CD4-positive, alpha-beta T cell treated with Interferon alpha-2 for 1 hour (primary cell): Measurements from ENCODE around the gene EPB41L4A.
"Not testable (repeated sequence)": the region's sequence is repeated elsewhere in the genome, so short reads cannot be mapped to it uniquely, and the experiment has no call there.

Source experiments
- DNase-seq, 2 donors: peaks; one replicate each; pipeline ENCODE4 v3.0.0-alpha.2; 2020 to 2022

Gene EPB41L4A

DNA sequence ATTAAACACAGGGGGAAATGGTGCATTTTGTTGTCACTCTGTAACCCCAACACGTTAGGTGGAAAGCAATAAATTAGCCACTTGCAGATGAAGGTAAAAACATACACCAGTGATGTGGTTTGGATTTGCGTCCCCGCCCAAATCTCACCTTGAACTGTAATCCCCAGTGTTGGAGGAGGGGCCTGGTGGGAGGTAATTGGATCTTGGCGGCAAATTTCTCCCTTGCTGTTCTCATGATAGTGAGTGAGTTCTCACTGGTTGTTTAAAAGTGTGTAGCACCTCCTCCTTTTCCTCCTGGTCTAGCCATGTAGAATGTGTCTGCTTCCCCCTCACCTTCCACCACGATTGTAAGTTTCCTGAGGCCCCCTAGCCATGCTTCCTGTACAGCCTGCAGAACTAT, 17.2 kb downstream of the EPB41L4A start:
- no peak for DNase-seq

DNA sequence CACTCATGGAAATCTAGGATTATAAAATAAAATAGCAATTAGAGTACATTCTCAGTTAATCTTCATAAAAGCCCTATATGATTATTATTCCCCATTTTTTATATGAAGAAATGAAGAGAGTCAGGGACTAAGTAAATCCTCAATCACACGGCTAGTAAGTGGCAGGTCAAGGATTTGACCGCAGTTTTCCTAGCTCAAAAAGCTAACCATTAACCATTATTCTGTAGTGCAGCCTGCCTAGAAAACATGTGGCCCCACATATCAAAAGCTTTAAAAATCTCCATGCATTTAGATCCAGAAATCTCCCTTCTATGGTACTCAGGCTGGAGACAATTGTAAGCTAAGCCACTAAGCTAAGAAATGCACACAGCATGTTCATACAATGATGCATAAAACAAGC, 21.4 kb downstream of the EPB41L4A start:
- no peak for DNase-seq

DNA sequence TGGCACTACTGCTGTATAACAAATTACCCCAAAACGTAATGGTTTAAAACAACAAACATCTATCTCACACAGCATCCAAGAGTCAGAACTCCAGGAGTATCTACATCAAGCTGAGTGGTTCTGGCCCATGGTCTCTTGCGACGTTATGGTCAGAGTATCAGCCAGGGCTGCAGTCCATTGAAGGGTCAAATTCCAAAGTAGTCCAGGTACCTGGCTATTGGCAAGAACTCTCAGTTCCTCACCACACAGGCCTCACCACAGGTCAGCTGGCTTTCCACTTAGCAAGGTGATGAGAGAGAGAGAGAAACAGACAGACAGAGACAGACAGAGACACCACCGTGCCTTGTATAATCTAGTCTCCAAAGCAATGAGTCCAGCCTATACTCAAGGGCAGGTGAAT, 22.6 kb downstream of the EPB41L4A start:
- no peak for DNase-seq

DNA sequence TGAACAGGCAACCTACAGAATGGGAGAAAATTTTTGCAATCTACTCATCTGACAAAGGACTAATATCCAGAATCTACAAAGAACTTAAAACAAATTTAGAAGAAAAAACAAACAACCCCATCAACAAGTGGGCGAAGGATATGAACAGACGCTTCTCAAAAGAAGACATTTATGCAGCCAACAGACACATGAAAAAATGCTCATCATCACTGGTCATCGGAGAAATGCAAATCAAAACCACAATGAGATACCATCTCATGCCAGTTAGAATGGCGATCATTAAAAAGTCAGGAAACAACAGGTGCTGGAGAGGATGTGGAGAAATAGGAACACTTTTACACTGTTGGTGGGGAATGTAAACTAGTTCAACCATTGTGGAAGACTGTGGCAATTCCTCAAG, 23.8 kb downstream of the EPB41L4A start:
- not testable (repeated sequence) for DNase-seq

DNA sequence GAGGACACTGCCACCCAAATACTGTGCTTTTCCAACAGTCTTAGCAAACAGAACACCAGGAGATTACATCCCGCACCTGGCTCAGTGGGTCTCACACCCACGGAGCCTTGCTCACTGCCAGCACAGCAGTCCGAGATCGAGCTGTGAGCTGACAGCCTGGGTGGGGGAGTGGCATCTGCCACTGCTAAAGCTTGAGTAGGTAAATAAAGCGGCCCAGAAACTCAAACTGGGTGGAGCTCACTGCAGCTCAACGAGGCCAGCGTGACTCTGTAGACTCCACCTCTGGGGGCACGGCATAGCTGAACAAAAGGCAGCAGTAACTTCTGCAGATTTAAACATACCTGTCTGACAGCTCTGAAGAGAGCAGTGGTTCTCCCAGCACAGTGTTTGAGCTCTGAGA, 28.8 kb downstream of the EPB41L4A start:
- DNase-seq, result no peak

DNA sequence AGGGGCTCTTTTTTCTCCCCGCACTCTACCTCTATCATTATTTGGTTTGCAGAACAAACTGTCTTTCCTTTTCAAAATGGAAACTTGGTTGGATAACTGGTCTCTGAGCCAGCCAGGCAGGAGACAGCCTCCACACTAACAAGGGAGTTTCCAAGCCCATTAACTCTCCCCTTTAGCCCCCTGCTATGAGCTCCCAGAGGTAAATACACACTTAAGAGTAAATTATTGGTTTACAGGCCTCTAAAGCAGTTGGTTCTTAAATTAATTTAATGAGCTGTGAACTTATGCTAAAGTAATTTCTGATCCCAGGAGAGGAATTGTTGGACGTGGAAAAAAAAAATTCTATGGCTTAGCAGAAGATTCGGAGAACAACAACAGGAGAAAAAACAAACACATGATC, 30.3 kb downstream of the EPB41L4A start:
- DNase-seq, result no peak

DNA sequence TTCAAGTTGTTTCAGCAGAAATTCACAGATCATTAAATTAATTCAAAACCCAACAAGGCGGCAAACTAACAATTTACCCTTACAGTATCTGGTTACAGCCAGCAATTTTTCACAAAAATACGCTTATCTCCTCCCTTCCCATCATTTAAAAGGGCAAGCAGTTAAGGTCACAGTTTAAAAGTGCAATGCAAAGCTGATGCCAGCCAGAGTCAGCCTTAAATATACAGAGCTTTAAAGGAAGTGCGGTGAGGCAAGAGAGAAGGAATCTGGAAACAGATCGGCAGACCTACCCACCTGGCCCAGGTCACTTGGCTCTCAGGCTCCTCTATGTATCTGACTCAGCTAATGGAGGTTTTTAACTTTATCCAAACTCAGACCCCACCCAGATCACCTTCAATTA, 31.0 kb downstream of the EPB41L4A start:
- no peak for DNase-seq

DNA sequence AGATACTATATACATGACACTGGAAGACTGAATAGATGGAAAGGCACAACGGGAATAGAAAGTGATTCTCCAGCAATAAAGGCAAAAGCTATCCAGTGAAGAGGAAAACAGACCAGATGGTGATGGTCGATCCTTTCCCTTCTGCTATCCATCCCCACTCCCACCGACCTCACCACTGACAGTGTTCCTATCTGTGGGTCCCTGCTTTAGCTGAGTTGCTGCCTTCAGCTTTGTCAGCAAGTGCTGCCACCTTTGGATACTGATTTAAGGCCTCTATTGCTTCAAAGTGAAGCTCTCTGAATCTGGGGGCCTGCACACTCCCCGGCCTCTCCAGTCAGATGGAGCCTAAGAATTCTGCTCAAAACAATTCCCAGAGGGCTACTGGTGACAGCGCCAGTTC, 32.3 kb downstream of the EPB41L4A start:
- DNase-seq, result no peak

DNA sequence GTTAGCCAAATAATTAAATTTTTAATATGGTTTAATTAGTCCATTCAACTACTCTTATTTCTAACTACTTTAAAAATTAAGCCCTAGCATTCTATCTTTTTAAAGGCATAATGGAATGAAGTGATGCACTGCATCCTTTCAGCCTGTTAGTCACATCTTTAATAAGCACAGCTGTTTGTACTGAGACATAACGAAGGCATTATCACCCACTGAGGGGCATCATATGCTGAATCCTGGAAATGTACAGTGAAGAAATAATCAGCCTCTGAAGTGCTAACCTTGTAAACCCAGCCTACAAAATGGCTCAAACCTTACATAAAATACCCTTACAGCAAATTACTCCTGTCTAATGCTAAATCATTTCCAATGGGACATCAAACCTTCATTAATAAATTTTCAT, 33.1 kb downstream of the EPB41L4A start:
- DNase-seq, result no peak

DNA sequence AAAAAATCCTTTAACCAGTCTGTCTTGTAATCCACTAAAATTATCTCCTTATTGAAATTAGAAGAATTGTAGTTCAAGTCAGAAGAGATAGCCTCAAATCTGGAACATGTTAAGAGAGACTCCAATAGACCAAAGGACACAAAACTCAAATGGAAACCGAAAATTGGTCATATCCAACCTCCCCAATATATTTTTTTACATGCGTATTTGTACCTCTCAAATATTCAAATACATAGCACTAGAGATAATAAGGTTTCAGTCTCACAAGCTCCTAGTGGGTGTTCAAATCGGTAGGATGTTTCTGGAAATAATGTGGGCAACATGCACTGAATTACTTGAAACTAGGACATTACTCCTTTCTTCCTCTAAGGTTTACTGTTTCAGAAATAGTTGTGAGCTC, 33.5 kb downstream of the EPB41L4A start:
- no peak for DNase-seq

DNA sequence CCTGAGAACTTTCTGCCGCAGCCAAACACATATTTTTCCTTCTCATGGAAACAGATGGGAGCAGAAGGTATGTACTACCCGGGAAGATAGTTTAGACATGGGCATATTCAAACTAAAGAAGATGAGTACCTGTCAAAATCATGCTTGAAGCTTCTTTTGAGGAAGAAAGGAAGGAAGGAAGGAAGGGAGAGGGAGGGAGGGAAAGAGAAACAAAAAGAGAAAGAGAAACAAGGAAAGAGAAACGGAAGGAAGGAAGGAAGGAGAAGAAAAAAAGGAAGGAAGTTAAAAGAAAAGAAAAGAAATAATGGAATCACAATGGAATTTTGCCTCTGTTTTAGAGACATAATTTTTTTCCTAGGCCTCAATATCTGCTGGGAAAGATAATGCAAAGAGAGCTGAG, 34.6 kb downstream of the EPB41L4A start:
- DNase-seq, result no peak

DNA sequence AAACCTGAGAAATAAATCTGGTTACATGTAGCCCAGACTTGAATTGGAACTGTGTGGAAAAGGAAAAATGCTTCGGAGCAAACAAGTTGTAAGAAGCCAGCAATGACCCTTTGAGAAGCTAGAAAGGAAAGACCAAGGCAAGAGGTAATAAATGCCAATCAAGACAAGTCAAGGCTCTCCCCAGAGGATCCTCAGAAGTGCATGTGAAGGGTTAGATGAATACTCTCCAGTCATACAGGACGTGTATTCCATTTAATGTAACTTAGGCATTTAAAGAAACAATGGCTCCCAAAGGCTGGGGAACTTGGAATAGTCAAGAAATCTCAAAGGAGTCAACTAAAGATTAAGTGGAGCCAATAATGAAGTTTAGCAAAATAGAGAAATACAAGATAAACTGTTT, 36.2 kb downstream of the EPB41L4A start:
- no peak for DNase-seq

DNA sequence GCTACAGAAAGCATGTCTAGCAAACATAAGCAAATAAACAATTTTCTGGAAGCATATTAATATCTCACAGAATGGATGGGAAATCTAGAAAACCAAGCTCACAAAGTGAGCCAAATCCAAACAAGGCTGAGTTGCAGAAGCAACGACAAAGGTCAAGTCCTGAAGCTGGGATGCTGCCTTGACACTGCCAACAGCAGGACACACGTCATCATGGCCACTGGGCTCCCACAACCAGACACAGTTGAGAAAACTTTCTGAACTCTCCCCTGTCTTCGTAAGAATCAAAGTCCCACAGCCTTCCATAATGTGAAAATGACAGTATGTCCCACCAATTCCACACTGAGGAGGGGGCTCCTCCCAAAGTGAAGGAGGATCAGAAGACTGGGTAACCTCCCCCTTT, 37.6 kb downstream of the EPB41L4A start:
- DNase-seq, result no peak

DNA sequence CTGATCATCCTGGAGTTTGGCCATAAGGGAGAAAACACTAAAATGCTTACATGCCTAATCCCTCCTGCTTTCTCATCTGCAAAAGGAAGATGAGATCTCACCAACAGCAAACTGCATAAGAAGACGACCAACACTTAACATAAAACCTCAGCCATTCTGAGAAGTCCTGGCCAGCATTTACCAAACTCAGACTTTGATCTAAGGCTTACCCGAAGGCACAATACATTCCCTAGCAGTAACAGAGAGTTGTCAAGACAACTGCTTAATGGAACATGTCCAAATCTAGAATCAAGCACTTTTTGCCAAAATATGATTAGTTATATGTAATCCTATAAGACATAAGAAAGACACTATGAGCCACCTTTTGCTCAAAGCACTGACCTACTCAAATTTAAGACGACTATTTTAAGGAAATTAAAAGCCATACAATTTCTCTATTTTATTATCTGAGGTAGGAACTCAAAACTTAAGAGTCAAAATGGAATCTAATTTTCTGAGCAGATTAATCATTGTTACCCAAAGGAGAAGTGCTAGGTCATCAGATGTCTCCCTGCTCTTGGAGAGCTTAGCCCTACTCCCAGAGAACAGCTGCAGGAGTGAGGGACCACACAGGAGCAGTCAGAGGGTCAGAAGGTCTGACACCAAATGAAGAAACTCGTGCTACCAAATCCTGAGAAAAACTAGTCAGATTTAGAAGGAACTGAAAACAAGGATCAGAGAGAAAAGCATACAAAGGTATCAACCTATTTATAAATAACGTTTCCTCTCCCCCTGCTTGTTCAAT, 39.3 kb downstream of the EPB41L4A start:
- DNase-seq, result no peak

DNA sequence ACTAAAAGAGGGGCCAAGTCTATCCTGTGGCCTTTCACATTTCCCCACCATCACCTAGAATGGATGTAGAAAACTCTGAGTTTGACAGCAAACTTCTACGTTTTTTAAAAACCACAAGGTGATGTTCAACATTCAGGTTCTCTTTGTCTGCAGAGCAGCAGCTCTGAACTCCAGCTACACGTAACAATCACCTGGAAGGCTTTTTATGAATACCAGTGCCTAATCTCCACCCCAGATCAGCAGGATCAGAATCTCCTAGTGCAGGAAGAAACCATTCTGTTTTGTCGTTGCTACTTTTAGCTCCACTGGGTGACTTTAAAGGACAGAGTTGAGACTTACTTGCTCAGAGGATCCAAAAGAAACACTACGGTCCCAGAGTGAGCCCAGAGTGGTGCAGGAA, 44.3 kb downstream of the EPB41L4A start:
- DNase-seq, result no peak

DNA sequence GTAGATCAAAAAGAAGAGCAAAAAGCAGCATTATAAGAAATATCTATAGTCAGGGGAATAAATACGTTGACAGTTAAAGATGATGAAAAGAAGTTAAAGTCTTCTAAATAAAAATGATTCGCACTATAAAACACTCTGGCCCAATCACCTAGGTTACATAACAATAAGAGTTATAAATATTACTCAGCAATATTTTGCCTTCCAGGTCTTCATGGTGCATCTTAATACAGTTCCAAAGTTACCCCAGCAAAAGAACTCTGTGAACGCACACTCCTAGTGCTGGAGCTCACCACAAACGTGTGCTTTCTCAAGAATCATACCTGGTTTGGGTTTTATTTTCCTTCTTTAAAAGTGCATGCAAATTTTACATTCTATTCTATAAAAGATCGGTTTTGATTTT, 44.7 kb downstream of the EPB41L4A start:
- no peak for DNase-seq

DNA sequence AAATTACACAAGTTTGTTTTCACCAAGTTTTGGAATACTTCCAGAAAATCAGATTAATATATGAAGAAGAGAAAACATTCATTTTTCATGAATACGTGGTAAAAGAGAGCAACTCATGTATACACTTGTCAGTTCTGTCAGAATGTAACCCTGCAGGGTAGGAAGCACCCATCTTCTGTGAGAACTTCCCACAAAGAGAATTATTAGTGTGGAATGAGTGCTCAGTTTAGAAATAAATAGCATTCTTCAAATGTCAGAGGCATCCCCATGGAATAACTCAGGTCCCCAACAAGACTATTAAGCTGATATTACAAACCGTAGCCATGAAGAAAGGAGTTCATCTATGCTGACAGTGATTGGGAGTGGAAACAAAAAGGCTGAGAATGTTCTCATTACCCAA, 45.2 kb downstream of the EPB41L4A start:
- DNase-seq, result no peak

DNA sequence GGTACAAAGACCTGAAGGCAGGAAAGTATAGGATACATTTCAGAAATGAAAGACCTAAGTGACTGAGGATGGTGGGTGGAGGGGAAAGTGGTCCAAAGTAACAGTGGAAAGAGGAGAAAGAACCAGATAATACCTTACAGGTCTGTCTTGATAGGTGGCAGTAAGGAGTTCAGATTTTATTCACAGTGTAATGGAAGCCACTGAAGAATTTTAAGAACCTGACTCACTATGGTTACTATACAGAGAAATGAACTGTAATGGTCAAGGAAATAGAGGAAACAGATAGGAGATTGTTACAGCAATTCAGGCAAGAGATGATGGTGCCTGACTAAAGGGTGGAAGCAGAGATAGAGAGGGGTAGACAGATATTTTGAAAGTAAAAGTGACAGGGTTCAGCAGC, 46.5 kb downstream of the EPB41L4A start:
- no peak for DNase-seq

DNA sequence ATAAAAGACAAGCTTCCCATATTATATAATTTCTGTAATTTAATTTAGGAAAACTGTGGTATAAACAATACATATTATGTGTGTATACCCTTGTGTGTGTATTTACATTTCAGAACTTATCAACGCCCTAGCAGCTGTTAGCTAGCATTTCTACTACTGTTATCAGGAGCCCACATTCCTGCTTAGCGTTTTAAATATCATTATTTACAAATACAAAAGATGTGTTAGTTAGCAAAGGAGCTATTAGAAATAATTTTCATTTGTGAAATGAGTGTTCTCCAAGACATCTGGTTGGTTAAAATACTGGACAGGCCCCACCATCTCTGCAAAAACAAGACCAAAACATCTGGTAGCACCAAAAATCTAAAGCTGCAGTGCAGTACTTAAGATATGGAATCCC, 48.0 kb downstream of the EPB41L4A start:
- DNase-seq, result no peak

DNA sequence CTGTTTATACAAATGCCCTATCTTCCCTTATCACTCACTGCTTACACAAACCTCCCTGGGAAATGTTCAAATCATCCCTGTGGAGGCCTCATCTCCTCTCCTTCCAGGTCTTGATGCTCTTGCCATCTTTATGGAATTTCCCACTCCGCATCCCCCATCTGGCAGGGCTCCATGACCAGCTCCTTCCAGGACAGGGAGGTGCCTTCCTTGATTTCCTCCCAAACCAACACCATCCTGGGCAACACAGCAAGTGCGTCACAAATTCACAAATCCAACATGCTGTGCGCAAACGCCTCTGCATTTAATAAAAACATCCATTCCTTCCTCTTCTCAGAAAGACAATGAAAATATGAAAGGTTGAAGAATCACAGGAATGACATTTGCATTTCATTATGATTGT, 51.7 kb downstream of the EPB41L4A start:
- DNase-seq, result no peak

DNA sequence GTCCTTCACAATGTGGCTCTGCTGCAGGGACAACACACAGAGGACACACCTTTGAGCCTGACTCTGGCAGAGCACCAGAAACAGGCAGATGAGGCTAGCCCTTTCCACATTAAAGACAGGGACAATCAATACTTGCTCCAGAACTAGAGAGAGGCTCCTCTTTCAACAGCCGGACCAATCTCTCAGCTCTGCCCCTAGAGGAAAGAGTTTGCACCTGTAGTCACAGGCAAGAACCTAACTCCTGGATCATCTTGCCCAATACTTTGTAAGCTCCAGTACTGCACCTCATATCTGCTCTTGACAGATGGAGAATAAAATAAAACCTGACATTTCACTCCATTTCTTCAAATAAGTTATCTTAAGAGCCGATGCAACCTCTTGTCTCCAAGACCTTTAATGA, 52.1 kb downstream of the EPB41L4A start:
- no peak for DNase-seq

DNA sequence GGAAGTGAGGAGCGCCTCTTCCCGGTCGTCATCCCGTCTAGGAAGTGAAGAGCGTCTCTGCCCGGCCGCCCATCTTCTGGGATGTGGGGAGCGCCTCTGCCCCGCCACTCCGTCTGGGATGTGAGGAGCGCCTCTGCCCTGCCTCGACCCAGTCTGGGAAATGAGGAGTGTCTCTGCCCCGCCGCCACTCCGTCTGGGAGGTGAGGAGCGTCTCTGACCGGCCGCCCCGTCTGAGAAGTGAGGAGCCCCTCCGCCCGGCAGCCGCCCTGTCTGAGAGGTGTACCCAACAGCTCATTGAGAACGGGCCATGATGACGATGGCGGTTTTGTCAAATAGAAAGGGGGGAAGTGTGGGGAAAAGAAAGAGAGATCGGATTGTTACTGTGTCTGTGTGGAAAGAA, 58.3 kb downstream of the EPB41L4A start:
- DNase-seq, result not testable (repeated sequence)

DNA sequence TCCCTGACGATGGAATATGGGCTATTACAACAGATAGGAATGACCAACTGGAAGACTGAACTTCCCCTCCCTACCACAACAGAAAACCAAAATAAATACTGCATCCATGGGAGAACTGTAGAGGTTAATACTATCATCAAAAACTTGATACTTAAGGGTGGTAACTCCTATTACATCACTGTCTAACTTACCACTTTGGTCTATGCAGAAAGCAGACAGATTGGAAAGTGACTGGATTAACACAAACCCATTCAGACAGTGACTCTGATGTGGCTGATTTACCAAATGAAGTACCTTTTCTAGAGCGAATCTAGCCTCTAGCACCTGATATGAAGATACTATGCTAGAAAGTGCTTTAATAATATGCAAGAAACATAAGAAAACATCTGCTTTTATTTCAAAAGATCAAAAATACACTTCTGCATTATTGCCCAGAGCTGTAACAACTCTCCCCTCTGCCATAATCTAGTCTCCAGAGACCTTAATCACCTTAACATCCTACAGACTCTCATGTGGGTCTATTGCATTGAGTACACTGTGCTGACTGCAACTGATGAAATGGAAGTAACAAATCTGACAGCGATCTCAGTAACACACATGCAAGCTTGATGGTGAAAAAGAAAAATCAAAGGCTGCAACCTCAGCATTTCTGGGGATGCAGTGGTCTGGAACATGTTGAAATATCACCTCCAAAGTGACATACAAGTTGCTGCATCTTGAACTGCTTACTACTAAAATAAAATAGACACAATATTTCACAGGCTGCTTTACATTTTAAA, 62.7 kb downstream of the EPB41L4A start:
- no peak for DNase-seq

DNA sequence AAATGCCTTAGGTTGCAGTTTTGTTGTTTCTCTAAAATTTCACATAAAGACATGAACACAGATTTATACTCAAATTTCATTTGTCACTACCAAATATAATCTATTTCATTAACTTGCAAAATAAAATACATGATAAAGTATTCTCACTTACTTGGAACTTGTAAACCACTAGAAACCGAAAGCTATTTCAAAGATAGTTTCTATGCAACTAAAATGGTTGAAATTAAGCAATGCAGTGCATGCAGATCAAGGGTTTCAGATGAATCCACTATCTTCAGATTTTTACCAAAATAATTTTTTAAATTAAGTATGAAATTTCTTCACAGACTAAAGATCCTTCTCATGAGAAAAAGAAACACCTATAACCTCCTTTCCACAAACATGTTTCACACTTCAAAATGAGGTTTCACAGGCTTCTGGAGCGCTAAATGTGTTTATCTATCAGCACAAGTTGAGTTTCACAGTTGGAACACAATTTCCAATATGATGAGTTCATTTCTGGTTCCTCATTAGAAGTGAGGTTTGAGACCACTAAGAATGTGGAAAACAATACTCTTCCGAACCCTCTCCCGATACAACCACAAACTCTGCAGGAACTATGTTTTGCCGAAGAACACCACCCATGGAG, 63.9 kb downstream of the EPB41L4A start:
- DNase-seq, result peak in 1 of 2 donors; percentile 6
